ENCODE measurements around the gene TXNRD2.

Gene TXNRD2

DNA sequence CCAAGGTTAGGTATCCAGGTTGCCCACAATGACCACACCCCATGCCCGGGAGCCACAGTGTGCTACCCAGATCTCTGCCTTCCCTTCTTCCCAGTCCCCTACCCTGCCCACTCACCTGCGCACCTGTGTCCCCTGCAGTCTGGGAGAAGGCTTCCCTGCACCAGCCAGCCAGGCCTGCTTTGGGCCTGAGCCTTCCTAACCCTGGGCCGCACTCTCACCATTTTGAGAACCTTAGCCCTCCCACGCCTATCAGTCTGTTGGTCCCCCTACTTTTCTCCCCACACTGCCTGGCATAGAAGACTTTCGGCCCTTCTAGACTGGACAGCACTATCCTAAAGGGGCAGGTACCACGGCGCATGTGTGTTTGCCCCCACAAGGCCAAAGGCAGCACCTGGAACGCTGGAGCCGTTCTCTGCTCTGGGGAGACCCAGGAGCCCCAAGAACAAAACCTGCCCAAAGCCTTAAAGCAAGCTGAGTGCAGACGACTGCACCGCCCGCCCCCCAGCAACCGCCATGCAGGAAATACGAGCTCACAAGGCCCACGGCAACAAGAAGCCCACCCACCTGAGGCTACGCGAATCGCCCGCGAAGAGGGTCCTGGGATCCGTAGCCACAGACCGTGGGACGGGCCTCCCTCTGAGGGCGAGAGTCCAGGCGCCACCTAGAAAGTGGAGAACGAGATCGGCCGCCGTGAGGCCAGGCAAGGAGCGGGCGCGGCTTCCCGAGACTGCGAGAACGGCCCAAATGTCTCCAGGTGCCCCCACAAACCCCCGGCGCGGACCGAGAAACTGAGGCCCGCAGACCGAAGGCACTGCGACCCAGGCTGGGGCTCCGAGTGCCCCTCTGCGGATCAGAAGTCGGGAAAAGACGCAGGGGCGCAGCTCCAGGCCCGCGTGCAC lies 87.5 kb downstream of the TXNRD2 start:
- no peak for TF ChIP-seq TEAD4 (IDR thresholded peaks at IDR 0.05)
- no peak; the same call in 1 of the 2 replicates for TF ChIP-seq EP300 (IDR thresholded peaks at IDR 0.05; ENCODE audit: borderline replicate concordance)
- peak; percentile 46; the same call in 1 of the 2 replicates for TF ChIP-seq FOXM1 (IDR thresholded peaks at IDR 0.05; ENCODE audit: borderline replicate concordance, low read depth)
- peak; percentile 47; the same call in 1 of the 2 replicates for TF ChIP-seq TCF12 (IDR thresholded peaks at IDR 0.05; ENCODE audit: low read depth)
- TF ChIP-seq ZBTB7A (IDR thresholded peaks at IDR 0.05; ENCODE audit: low read depth): peak; percentile 91

DNA sequence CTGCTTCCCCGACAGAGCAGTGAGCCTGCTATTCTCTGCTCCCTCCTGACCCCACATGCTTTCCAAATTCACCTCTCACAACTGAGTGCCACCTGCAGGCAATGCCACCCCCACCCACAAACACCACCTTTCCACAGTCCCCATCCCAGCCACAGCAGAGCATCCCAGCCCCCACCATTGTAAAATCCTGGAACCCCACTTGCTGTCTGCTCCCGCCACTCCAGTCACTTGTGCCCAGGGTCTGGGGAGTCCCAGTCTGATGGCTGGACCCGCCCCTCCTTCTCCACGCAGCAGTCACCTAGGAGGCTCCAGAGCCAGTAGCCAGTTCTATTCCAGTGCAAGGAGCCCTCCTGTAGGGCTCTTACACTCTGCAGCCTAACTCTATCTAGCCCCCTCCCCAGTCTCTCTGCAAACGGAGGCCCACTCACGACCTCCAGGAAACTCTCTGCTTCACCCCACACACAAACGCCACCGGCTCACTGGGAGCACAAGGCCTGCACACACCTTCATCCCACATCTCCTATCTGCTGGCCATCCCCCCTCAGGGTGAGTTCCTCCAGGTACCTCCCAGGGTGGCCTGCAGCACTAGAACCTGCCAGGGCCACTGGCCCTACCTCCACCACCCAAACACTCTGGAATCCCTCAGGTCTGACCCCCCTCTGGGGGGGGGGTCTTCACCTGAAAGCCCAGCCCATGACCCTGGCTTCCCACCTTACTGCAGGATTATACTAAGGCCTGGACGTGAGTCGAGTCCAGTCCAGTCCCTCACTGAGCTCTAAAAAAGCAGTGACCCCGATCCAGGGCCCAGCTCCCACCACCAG lies 88.3 kb downstream of the TXNRD2 start:
- TF ChIP-seq, protein P1, sequence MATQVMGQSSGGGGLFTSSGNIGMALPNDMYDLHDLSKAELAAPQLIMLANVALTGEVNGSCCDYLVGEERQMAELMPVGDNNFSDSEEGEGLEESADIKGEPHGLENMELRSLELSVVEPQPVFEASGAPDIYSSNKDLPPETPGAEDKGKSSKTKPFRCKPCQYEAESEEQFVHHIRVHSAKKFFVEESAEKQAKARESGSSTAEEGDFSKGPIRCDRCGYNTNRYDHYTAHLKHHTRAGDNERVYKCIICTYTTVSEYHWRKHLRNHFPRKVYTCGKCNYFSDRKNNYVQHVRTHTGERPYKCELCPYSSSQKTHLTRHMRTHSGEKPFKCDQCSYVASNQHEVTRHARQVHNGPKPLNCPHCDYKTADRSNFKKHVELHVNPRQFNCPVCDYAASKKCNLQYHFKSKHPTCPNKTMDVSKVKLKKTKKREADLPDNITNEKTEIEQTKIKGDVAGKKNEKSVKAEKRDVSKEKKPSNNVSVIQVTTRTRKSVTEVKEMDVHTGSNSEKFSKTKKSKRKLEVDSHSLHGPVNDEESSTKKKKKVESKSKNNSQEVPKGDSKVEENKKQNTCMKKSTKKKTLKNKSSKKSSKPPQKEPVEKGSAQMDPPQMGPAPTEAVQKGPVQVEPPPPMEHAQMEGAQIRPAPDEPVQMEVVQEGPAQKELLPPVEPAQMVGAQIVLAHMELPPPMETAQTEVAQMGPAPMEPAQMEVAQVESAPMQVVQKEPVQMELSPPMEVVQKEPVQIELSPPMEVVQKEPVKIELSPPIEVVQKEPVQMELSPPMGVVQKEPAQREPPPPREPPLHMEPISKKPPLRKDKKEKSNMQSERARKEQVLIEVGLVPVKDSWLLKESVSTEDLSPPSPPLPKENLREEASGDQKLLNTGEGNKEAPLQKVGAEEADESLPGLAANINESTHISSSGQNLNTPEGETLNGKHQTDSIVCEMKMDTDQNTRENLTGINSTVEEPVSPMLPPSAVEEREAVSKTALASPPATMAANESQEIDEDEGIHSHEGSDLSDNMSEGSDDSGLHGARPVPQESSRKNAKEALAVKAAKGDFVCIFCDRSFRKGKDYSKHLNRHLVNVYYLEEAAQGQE (IDR thresholded peaks at IDR 0.05; ENCODE audit: low read depth): no peak
- no peak for TF ChIP-seq ZBTB7A (IDR thresholded peaks at IDR 0.05; ENCODE audit: low read depth)
- no peak for TF ChIP-seq EGR1 (IDR thresholded peaks at IDR 0.05)
- no peak for TF ChIP-seq TAF1 (IDR thresholded peaks at IDR 0.05; ENCODE audit: low read depth)
- TF ChIP-seq CREB1 (IDR thresholded peaks at IDR 0.05; ENCODE audit: low read depth): no peak
- no peak for TF ChIP-seq TEAD4 (IDR thresholded peaks at IDR 0.05)
- no peak for TF ChIP-seq RAD21 (IDR thresholded peaks at IDR 0.05; ENCODE audit: low read depth)
- no peak for TF ChIP-seq EP300 (IDR thresholded peaks at IDR 0.05; ENCODE audit: borderline replicate concordance)
- TF ChIP-seq NFIC (IDR thresholded peaks at IDR 0.05): no peak
- no peak for TF ChIP-seq FOXM1 (IDR thresholded peaks at IDR 0.05; ENCODE audit: borderline replicate concordance, low read depth)
- no peak for TF ChIP-seq CEBPB (IDR thresholded peaks at IDR 0.05)

DNA sequence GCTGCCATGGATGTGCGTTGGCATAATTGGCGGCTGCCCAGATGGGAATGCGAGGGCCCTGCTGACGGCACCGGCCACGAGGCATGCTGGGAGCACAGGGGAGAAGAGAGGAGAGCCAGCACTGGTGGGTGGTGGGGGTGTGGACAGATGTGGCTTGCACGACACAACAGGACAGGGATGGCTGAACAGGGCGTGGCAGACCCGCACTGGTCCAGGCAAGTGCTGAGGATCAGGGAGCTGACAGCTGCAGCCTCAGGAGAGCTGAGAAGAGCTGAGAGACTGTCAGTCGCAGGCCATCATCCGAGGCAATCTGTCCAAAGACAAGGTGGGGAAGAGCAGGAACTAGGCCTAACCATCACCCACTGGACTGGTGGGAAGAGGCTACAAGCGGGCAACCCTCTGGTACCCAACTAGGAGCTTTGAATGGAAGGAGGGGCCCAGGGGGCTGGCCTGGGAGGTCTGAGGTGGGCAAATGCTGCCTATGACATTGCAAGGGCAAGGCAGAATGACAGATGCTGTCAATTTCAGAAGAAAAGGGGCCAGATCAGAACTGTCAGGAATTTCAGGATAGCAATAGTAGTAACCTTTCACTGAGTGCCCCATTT lies 89.3 kb downstream of the TXNRD2 start:
- TF ChIP-seq EGR1 (IDR thresholded peaks at IDR 0.05) (no peak), EP300 (IDR thresholded peaks at IDR 0.05; ENCODE audit: borderline replicate concordance) (no peak), ZBTB7A (IDR thresholded peaks at IDR 0.05; ENCODE audit: low read depth) (no peak), FOXM1 (IDR thresholded peaks at IDR 0.05; ENCODE audit: borderline replicate concordance, low read depth) (no peak), TCF12 (IDR thresholded peaks at IDR 0.05; ENCODE audit: low read depth) (no peak), TEAD4 (IDR thresholded peaks at IDR 0.05) (no peak), RAD21 (IDR thresholded peaks at IDR 0.05; ENCODE audit: low read depth) (no peak), CREB1 (IDR thresholded peaks at IDR 0.05; ENCODE audit: low read depth) (no peak)
- TF ChIP-seq, protein P1 (IDR thresholded peaks at IDR 0.05; ENCODE audit: low read depth): no peak
- TF ChIP-seq, protein P2, sequence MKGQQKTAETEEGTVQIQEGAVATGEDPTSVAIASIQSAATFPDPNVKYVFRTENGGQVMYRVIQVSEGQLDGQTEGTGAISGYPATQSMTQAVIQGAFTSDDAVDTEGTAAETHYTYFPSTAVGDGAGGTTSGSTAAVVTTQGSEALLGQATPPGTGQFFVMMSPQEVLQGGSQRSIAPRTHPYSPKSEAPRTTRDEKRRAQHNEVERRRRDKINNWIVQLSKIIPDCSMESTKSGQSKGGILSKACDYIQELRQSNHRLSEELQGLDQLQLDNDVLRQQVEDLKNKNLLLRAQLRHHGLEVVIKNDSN (IDR thresholded peaks at IDR 0.05): no peak

DNA sequence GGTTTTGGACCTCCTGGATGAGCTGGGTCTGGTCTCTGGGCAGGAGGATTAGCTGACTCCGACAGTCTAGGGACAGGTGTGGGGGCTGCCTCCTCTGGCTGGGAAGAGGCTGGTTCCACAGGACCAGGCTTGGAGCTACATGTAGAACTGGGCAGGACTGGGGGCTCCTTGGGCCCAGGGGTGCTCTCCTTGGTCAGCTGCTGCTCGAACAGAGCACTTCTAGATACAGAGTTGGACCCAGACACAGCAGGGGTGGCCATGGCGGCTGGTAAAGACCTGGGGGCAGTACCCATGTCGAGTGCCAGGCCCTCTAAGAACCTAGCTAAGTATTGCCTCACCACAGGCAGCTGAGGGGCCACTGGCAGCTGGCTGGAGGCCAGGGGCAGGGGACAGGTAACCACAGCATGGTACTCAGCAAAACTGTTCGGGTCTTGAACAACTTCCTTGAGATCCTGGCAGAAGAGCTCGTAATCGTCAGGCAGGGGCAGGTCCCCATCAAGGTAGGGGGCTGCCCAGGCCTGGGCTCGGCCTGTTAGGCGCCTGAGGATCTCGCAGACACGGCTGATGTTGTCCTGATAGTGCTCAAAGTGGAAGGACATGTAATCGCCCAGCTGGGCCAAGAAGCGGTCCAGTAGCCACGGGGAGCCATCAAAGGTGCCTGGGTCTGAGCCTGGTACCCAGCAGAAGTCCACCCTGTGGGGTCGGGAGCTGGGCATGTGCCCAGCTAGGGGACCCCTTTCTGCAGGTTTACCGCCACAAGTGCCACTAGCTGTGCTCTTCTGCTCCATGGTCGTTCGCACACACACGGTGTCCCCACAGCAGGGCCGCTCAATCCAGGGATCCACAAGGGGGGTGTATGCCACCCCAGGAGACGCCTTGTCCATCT lies 90.1 kb downstream of the TXNRD2 start:
- TF ChIP-seq CREB1 (IDR thresholded peaks at IDR 0.05; ENCODE audit: low read depth) (no peak), TEAD4 (IDR thresholded peaks at IDR 0.05) (no peak), CEBPB (IDR thresholded peaks at IDR 0.05) (no peak), YY1 (IDR thresholded peaks at IDR 0.05; ENCODE audit: low read depth) (no peak), RAD21 (IDR thresholded peaks at IDR 0.05; ENCODE audit: low read depth) (no peak), TCF12 (IDR thresholded peaks at IDR 0.05; ENCODE audit: low read depth) (no peak), NFIC (IDR thresholded peaks at IDR 0.05) (no peak), EP300 (IDR thresholded peaks at IDR 0.05; ENCODE audit: borderline replicate concordance) (no peak), TAF1 (IDR thresholded peaks at IDR 0.05; ENCODE audit: low read depth) (no peak), ZBTB7A (IDR thresholded peaks at IDR 0.05; ENCODE audit: low read depth) (no peak), FOXM1 (IDR thresholded peaks at IDR 0.05; ENCODE audit: borderline replicate concordance, low read depth) (no peak), EGR1 (IDR thresholded peaks at IDR 0.05) (no peak)
- TF ChIP-seq, protein P1 (IDR thresholded peaks at IDR 0.05; ENCODE audit: low read depth): no peak
- TF ChIP-seq, protein P3, sequence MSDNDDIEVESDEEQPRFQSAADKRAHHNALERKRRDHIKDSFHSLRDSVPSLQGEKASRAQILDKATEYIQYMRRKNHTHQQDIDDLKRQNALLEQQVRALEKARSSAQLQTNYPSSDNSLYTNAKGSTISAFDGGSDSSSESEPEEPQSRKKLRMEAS (IDR thresholded peaks at IDR 0.05): no peak
- TF ChIP-seq, protein P2 (IDR thresholded peaks at IDR 0.05): no peak

Measured in Ishikawa (cell line).